Measurements from ENCODE around the gene DDAH2.

Gene DDAH2

GRCh38 chr6:31725502-31726350 is 3.4 kb downstream of the DDAH2 start:
- TF ChIP-seq CTCF (IDR thresholded peaks at IDR 0.05; ENCODE audit: control insufficient read depth, insufficient read depth, low read depth, low read length, missing control alignments): no peak
- no peak overlapping the region for H3K4me3 ChIP-seq (ENCODE audit: control insufficient read depth, low read depth, low read length)
- DNase-seq (ENCODE audit: low read depth): no peak

GRCh38 chr6:31723980-31724691 is 5.0 kb downstream of the DDAH2 start:
- DNase-seq (ENCODE audit: low read depth): no peak
- H3K4me3 ChIP-seq (ENCODE audit: control insufficient read depth, low read depth, low read length): no peak overlapping the region
- TF ChIP-seq CTCF (IDR thresholded peaks at IDR 0.05; ENCODE audit: control insufficient read depth, insufficient read depth, low read depth, low read length, missing control alignments): no peak

GRCh38 chr6:31723245-31723979 is 5.7 kb downstream of the DDAH2 start, which contains the start of gene MPIG6B:
Gene MPIG6B, plus strand, starts transcription at chr6:31723373. Its CDS starts 11 bp downstream, at chr6:31723384.
- H3K4me3 ChIP-seq (ENCODE audit: control insufficient read depth, low read depth, low read length): no peak within 1 kb of the TSS
- TF ChIP-seq CTCF (IDR thresholded peaks at IDR 0.05; ENCODE audit: control insufficient read depth, insufficient read depth, low read depth, low read length, missing control alignments): no peak
- DNase-seq (ENCODE audit: low read depth): no peak

- no peak for TF ChIP-seq CTCF (IDR thresholded peaks at IDR 0.05; ENCODE audit: control insufficient read depth, insufficient read depth, low read depth, low read length, missing control alignments)
- no peak overlapping the region for H3K4me3 ChIP-seq (ENCODE audit: control insufficient read depth, low read depth, low read length)
- DNase-seq (ENCODE audit: low read depth): no peak
Measured at GRCh38 chr6:31722173-31722572, 6.9 kb downstream of the DDAH2 start.

GRCh38 chr6:31721351-31722020 is 7.6 kb downstream of the DDAH2 start, which contains the start of gene LY6G6C:
Gene LY6G6C, minus strand, starts transcription at chr6:31721746. Its CDS starts 67 bp downstream, at chr6:31721679.
- DNase-seq (ENCODE audit: low read depth): no peak
- no peak within 1 kb of the TSS for H3K4me3 ChIP-seq (ENCODE audit: control insufficient read depth, low read depth, low read length)
- no peak for TF ChIP-seq CTCF (IDR thresholded peaks at IDR 0.05; ENCODE audit: control insufficient read depth, insufficient read depth, low read depth, low read length, missing control alignments)

Measured in AG09309 (cell line).